GM12891 (cell line): ENCODE measurements around the gene ARTN.

Source experiments
- DNase-seq: peaks from one replicate; pipeline ENCODE4 v3.0.0; 2011; ENCODE audit warnings: low spot score; ENCODE audit not compliant: insufficient read length
- FAIRE-seq: peaks from 2 replicates; lab custom pipeline; 2011; peaks lifted over from hg19 to GRCh38; lab: Jason Lieb, UNC
- PAX5 ChIP-seq: IDR thresholded peaks from 2 replicates; pipeline ENCODE4 v1.6.1; 2011; ENCODE audit warnings: low read length, moderate library complexity, mild to moderate bottlenecking; ENCODE audit not compliant: insufficient read depth, severe bottlenecking
- POLR2A ChIP-seq: IDR thresholded peaks from 2 replicates; pipeline ENCODE4 v1.6.1; 2011; ENCODE audit warnings: low read depth, low read length, control low read depth
- POLR2AphosphoS5 ChIP-seq: IDR thresholded peaks from 2 replicates; pipeline ENCODE4 v1.6.1; 2011; ENCODE audit warnings: low read depth, low read length, control low read depth
- POU2F2 ChIP-seq: IDR thresholded peaks from 2 replicates; pipeline ENCODE4 v1.6.1; 2011; ENCODE audit warnings: low read depth, mild to moderate bottlenecking, control low read depth, low read length, moderate library complexity
- SPI1 ChIP-seq: IDR thresholded peaks from 2 replicates; pipeline ENCODE4 v1.6.1; 2011; ENCODE audit warnings: low read depth, low read length, control low read depth
- TAF1 ChIP-seq: IDR thresholded peaks from 2 replicates; pipeline ENCODE4 v1.6.1; 2011; ENCODE audit warnings: low read depth, low read length, control low read depth

The ARTN gene

GRCh38 chr1:43947061-43947873 lies 13.7 kb downstream of the ARTN start:
- DNase-seq (peak; percentile 63), FAIRE-seq (no peak)
- TF ChIP-seq PAX5, result no peak

DNA sequence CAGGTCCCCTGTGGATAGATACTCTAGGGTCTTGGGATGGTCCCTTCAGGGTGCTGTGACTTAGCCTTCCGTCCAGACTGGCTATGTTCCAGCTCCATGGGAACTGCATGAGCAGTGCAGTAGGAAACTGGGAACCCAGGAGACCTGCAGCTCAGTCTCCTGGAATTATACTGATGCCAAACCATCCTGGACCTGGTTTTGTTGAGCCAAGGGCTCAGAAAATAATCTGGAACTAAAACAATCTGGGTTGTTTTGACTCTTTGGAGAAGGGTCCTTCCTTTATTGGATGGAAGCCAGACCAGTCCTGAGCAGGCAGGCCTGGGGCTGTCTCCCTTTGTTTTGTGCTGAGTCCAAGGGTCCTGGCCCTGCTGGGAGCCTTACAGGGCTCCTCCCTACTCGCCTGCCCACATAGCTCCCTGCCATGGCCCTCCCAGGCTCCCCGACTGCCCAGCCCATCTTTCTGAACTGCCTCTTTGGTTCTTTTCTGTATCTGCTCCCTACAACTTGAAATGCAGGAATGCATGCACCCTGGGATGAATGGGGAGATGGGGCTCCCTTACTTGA lies 14.4 kb downstream of the ARTN start:
- FAIRE-seq (no peak), DNase-seq (no peak)
- no peak for TF ChIP-seq SPI1
- no peak for TF ChIP-seq POLR2A
- no peak for TF ChIP-seq POU2F2
- no peak for TF ChIP-seq TAF1

DNA sequence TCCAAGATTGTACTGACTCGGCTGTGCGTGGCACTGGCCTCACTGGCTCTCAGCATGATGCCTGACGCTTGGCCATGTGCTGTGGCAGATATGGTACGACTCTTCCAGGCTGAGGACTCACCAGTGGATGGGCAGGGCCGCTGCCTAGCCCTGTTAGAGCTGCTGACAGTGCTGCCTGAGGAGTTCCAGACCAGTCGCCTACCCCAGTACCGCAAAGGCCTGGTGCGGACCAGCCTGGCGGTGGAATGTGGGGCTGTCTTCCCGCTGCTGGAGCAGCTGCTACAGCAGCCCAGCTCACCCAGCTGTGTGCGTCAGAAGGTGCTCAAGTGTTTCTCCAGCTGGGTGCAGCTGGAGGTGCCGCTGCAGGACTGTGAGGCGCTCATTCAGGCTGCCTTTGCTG lies 16.1 kb downstream of the ARTN start:
- DNase-seq (no peak), FAIRE-seq (no peak)
- no peak for TF ChIP-seq POLR2AphosphoS5
- no peak for TF ChIP-seq PAX5
- no peak for TF ChIP-seq SPI1
- TF ChIP-seq POLR2A, result no peak
- no peak for TF ChIP-seq TAF1
- no peak for TF ChIP-seq POU2F2

DNA sequence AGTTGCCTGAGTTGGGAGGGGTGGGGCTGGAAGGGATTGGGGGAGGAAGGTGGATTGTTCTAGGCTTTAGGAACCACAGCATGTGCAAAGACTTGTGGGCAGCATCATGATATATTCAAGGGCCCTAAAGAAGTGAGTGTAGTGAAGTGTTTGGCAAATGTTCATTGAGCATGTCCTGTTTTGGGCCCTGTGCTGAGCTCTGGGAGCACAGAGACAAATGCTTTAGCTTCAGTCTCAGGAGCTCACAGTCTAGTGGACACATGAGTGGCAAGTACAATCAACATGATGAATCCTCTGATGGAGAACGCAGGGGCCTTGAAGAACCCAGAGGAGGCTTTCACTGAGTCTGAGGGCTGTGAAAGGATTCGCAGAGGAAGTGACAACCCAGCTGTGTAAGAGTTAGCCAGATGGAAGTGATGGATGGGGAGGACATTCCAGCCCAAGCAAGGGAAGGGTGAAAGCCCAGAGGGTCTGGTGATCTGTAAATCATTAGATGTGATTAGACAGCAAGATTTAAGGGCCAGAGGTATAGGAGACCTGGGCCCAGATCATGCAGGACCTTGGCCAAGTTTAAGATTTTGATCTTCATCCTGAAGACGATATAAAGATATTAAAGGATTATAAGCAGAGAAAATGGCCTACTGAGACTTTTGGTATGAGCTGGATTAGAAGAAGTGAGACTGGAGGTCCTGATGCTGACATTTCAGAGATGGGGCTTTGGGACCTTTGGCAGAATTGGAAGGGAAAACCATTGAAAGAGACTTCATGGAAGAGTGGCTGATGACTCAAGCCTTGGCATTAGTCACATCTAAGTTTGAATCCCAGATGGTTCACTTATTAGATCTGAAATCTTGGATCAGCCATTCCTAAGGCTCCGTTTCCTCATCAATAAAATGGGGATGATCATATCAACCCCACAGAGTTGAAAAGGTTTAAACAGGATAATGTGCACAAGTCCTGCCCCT lies 17.7 kb downstream of the ARTN start:
- no peak for TF ChIP-seq PAX5
- no peak for TF ChIP-seq TAF1
- TF ChIP-seq POU2F2, result no peak
- no peak for TF ChIP-seq SPI1
- no peak for TF ChIP-seq POLR2AphosphoS5
- DNase-seq, result no peak
- FAIRE-seq, result no peak

- FAIRE-seq, result no peak
- TF ChIP-seq POLR2A, result no peak
- no peak for TF ChIP-seq SPI1
- no peak for TF ChIP-seq TAF1
- TF ChIP-seq POLR2AphosphoS5, result no peak
- no peak for TF ChIP-seq POU2F2
- no peak for TF ChIP-seq PAX5
- DNase-seq, result no peak
Measured at GRCh38 chr1:43952731-43953346, 19.2 kb downstream of the ARTN start.

DNA sequence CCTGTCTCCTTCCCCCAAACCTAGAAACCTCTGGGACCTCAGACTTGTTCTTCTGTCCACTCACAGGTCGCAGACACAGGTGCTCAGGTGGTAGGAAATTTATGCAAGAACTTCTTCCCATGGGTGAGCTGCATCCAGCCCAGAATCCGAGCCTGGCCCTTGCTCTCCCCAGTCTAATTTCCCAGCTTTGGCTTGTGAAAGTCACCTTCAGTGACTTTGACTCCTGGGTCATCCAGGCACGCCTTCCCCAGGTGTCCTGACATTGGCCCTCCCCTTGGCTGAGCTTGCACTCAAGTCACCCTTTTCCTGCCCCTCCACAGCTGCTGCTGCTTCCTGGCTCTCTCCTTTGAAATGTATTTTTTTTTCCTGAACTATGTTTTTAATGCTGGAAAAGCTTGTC lies 19.8 kb downstream of the ARTN start:
- DNase-seq (no peak), FAIRE-seq (no peak)
- no peak for TF ChIP-seq POLR2A
- no peak for TF ChIP-seq POLR2AphosphoS5
- TF ChIP-seq PAX5, result no peak
- TF ChIP-seq TAF1, result no peak
- TF ChIP-seq SPI1, result no peak
- no peak for TF ChIP-seq POU2F2

DNA sequence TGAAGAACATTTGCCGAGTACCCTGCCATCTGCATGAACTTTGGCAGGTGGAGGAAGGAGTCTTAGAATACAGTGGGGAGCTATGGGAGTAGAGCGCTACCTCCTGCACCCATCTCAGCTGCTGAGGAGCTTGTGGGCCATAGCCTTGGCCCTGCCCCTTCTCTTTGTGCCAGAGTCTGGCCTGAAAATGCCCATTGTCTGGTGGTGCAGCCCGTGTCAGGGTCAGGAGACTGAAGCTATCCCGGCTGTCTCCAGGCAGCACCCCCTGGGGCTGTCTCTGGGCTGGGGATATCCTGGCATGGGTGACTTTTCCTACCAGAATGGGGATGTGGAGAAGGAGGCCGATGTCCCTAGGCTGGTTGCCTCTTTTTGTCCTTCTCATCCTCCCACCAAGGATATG lies 20.4 kb downstream of the ARTN start:
- no peak for DNase-seq
- TF ChIP-seq PAX5 (no peak), TAF1 (no peak), POLR2AphosphoS5 (no peak), SPI1 (no peak), POLR2A (no peak), POU2F2 (no peak)
- FAIRE-seq, result no peak

DNA sequence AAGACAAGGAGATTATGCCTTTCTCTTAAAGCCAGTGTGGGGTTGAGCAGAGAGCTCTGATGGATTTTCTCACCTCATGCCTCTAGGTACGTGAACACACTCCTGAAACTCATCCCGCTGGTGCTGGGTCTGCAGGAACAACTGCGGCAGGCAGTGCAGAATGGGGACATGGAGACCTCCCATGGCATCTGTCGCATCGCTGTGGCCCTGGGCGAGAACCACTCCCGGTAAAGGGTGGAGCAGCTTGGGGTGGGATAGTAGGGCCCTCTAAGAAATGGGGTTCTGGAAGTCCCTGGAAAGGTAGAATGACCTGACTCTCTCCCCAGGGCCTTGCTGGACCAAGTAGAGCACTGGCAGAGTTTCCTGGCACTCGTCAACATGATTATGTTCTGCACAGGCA lies 22.6 kb downstream of the ARTN start:
- no peak for DNase-seq
- TF ChIP-seq TAF1 (no peak), PAX5 (no peak), POLR2A (no peak), POU2F2 (no peak), POLR2AphosphoS5 (no peak), SPI1 (no peak)
- no peak for FAIRE-seq

DNA sequence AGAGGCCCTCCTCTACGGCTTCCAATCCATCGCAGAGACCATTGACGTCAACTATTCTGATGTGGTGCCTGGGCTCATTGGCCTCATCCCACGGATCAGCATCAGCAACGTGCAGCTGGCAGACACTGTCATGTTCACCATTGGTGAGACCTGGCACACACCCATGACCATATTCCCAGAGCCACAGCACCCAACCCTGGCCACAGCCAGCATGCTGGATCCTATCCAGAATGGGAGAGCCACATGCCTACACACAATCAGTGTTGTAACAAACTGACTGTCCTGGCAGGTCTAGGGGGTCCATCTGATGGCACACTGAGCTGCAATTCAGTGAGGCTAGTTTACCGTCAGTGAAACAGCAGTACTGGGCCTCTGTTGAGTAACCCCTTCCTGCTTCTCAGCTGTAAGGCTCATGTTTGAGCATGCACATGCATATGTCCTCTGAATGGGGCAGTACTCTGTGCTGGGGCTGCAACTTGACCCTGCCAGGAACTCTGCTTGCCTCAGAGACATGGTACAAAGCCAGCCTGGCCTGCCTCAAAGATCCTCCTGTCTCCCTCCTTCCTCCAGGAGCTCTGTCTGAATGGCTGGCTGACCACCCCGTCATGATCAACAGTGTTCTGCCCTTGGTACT lies 23.9 kb downstream of the ARTN start:
- no peak for TF ChIP-seq SPI1
- no peak for TF ChIP-seq TAF1
- TF ChIP-seq PAX5, result no peak
- no peak for TF ChIP-seq POU2F2
- TF ChIP-seq POLR2AphosphoS5, result no peak
- TF ChIP-seq POLR2A, result no peak
- DNase-seq (no peak), FAIRE-seq (no peak)
